Right lobe of liver (tissue), 4 donors: ENCODE data around the gene MFN2.

Source experiments
- POLR2A ChIP-seq: fragments of 450-650 bp; IDR thresholded peaks from one replicate; pipeline ENCODE4 v1.6.1; 2017; ENCODE audit warnings: antibody characterized with exemption, mild to moderate bottlenecking
- TF ChIP-seq, protein P1 (sequence below), 4 donors: fragments of 200-600 bp in 3 of 4; fragments of 450-650 bp in 1 of 4; IDR thresholded peaks; one replicate each; pipeline versions ENCODE4 v1.5.1 to v1.8.0; 2016 to 2022; ENCODE audit warnings: antibody characterized with exemption in 4 of 4, mild to moderate bottlenecking in 2 of 4
- donor health status: DM: no; HTN: no; CAD: no.
- donor health status: DM: no; HTN: no; CAD: no.
- donor health status: DM: no; HTN: yes; CAD: no.

DNA sequence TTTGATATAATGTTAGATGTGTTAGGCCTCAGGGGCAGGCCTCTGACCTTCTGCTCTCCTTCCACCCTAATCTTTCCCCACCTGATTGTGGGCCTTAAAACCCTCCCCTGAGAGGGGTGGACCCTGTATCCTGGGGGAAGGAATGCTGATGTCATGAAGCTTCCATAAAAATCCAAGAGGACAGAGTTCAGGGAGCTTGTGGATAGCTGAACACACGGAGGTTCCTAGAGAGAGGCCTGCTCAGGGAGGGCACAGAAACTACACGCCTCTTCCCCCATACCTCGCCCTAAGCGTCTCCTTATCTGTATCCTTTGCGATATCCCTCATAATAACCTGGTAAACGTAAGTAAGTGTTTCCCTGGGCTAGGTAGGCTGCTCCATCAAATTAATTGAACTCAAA is 4.3 kb downstream of the MFN2 start:
- TF ChIP-seq POLR2A, result no peak
- TF ChIP-seq, protein P1, sequence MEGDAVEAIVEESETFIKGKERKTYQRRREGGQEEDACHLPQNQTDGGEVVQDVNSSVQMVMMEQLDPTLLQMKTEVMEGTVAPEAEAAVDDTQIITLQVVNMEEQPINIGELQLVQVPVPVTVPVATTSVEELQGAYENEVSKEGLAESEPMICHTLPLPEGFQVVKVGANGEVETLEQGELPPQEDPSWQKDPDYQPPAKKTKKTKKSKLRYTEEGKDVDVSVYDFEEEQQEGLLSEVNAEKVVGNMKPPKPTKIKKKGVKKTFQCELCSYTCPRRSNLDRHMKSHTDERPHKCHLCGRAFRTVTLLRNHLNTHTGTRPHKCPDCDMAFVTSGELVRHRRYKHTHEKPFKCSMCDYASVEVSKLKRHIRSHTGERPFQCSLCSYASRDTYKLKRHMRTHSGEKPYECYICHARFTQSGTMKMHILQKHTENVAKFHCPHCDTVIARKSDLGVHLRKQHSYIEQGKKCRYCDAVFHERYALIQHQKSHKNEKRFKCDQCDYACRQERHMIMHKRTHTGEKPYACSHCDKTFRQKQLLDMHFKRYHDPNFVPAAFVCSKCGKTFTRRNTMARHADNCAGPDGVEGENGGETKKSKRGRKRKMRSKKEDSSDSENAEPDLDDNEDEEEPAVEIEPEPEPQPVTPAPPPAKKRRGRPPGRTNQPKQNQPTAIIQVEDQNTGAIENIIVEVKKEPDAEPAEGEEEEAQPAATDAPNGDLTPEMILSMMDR (IDR thresholded peaks at IDR 0.05), result no peak
